H1 (cell line): Measurements from ENCODE around the gene SRSF3. TPM values are rescaled to one million over a fixed set of nuclear protein-coding genes. Genes with fewer than 3 reads are reported as not detected.

Experiments
- BCL11A ChIP-seq, 2 experiments: IDR thresholded peaks; one replicate each; pipeline ENCODE4 v1.6.1; 2011; ENCODE audit warnings: low read depth in 2 of 2, low read length in 2 of 2, mild to moderate bottlenecking in 2 of 2
- NANOG ChIP-seq: IDR thresholded peaks from 2 replicates; pipeline ENCODE4 v1.6.1; 2011; ENCODE audit warnings: low read length, low read depth, mild to moderate bottlenecking, inconsistent platforms; ENCODE audit not compliant: insufficient read depth, poor library complexity, severe bottlenecking
- SAP30 ChIP-seq: fragments of 300-600 bp; sonication (generic); IDR thresholded peaks from 2 replicates; pipeline ENCODE4 v1.7.1; 2012; ENCODE audit warnings: low read length, moderate library complexity, mild to moderate bottlenecking, inconsistent platforms; ENCODE audit not compliant: insufficient read depth, insufficient replicate concordance
- SIN3A ChIP-seq, 2 experiments: IDR thresholded peaks in 1 of 2; conservative IDR thresholded peaks in 1 of 2; 2 replicates each; pipeline ENCODE4 v1.6.1; 2011 to 2012; ENCODE audit warnings: low read length in 2 of 2, improper control_type of control experiment in 1 of 2, low read depth in 1 of 2, mild to moderate bottlenecking in 1 of 2
- SRF ChIP-seq: IDR thresholded peaks from 2 replicates; pipeline ENCODE4 v1.6.1; 2011; ENCODE audit warnings: mild to moderate bottlenecking, low read depth, low read length, moderate library complexity
- TBP ChIP-seq: IDR thresholded peaks from 2 replicates; pipeline ENCODE4 v1.6.1; 2011; ENCODE audit warnings: low read depth, low read length, improper control_type of control experiment
- polyA plus RNA-seq, 7 experiments: library from polyadenylated mRNA; depleted of rRNA in 3 of 7; stranded (reverse) in 5 of 7; unstranded in 2 of 7; fragments of >200 nt in 5 of 7; fragments of 200-250 nt in 2 of 7; gene quantifications; 1 replicate in 5 of 7; 2 replicates in 1 of 7; 4 replicates in 1 of 7; pipeline versions ENCODE4 v1.2.1 to v1.2.3, GENCODE V29; 2011 to 2013; ENCODE audit warnings: missing spikeins in 2 of 7, mixed read lengths in 2 of 7
- total RNA-seq: library from RNA; stranded (reverse); fragmentation: NEBNext Ultra II Directional; extraction: Animal tissue kit (Norgen Biotek cat#: 25700); gene quantifications from 2 replicates; pipeline ENCODE4 v1.2.1, GENCODE V29; 2021
- TF ChIP-seq, protein P1 (sequence below): fragments of 300-600 bp; sonication (generic); IDR thresholded peaks from 2 replicates; pipeline ENCODE4 v1.7.1; 2012; ENCODE audit warnings: low read length, moderate library complexity, mild to moderate bottlenecking, inconsistent platforms; ENCODE audit not compliant: insufficient replicate concordance
- TF ChIP-seq, protein P2 (sequence below): IDR thresholded peaks from 2 replicates; pipeline ENCODE4 v1.6.1; 2012; ENCODE audit warnings: inconsistent platforms
- TF ChIP-seq, protein P3 (sequence below): IDR thresholded peaks from 2 replicates; pipeline ENCODE4 v1.6.1; 2012; ENCODE audit warnings: inconsistent platforms

The SRSF3 gene
- total and polyA plus RNA-seq, 2 of the 8 experiments (the other 6 are each of a cell fraction or from before 2014, with no cell fraction given) = 471 to 689 TPM

GRCh38 chr6:36650848-36651478 is 56.8 kb downstream of the SRSF3 start (continued):
- TF ChIP-seq, protein P1, sequence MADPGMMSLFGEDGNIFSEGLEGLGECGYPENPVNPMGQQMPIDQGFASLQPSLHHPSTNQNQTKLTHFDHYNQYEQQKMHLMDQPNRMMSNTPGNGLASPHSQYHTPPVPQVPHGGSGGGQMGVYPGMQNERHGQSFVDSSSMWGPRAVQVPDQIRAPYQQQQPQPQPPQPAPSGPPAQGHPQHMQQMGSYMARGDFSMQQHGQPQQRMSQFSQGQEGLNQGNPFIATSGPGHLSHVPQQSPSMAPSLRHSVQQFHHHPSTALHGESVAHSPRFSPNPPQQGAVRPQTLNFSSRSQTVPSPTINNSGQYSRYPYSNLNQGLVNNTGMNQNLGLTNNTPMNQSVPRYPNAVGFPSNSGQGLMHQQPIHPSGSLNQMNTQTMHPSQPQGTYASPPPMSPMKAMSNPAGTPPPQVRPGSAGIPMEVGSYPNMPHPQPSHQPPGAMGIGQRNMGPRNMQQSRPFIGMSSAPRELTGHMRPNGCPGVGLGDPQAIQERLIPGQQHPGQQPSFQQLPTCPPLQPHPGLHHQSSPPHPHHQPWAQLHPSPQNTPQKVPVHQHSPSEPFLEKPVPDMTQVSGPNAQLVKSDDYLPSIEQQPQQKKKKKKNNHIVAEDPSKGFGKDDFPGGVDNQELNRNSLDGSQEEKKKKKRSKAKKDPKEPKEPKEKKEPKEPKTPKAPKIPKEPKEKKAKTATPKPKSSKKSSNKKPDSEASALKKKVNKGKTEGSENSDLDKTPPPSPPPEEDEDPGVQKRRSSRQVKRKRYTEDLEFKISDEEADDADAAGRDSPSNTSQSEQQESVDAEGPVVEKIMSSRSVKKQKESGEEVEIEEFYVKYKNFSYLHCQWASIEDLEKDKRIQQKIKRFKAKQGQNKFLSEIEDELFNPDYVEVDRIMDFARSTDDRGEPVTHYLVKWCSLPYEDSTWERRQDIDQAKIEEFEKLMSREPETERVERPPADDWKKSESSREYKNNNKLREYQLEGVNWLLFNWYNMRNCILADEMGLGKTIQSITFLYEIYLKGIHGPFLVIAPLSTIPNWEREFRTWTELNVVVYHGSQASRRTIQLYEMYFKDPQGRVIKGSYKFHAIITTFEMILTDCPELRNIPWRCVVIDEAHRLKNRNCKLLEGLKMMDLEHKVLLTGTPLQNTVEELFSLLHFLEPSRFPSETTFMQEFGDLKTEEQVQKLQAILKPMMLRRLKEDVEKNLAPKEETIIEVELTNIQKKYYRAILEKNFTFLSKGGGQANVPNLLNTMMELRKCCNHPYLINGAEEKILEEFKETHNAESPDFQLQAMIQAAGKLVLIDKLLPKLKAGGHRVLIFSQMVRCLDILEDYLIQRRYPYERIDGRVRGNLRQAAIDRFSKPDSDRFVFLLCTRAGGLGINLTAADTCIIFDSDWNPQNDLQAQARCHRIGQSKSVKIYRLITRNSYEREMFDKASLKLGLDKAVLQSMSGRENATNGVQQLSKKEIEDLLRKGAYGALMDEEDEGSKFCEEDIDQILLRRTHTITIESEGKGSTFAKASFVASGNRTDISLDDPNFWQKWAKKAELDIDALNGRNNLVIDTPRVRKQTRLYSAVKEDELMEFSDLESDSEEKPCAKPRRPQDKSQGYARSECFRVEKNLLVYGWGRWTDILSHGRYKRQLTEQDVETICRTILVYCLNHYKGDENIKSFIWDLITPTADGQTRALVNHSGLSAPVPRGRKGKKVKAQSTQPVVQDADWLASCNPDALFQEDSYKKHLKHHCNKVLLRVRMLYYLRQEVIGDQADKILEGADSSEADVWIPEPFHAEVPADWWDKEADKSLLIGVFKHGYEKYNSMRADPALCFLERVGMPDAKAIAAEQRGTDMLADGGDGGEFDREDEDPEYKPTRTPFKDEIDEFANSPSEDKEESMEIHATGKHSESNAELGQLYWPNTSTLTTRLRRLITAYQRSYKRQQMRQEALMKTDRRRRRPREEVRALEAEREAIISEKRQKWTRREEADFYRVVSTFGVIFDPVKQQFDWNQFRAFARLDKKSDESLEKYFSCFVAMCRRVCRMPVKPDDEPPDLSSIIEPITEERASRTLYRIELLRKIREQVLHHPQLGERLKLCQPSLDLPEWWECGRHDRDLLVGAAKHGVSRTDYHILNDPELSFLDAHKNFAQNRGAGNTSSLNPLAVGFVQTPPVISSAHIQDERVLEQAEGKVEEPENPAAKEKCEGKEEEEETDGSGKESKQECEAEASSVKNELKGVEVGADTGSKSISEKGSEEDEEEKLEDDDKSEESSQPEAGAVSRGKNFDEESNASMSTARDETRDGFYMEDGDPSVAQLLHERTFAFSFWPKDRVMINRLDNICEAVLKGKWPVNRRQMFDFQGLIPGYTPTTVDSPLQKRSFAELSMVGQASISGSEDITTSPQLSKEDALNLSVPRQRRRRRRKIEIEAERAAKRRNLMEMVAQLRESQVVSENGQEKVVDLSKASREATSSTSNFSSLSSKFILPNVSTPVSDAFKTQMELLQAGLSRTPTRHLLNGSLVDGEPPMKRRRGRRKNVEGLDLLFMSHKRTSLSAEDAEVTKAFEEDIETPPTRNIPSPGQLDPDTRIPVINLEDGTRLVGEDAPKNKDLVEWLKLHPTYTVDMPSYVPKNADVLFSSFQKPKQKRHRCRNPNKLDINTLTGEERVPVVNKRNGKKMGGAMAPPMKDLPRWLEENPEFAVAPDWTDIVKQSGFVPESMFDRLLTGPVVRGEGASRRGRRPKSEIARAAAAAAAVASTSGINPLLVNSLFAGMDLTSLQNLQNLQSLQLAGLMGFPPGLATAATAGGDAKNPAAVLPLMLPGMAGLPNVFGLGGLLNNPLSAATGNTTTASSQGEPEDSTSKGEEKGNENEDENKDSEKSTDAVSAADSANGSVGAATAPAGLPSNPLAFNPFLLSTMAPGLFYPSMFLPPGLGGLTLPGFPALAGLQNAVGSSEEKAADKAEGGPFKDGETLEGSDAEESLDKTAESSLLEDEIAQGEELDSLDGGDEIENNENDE = no peak
- TF ChIP-seq, protein P2, sequence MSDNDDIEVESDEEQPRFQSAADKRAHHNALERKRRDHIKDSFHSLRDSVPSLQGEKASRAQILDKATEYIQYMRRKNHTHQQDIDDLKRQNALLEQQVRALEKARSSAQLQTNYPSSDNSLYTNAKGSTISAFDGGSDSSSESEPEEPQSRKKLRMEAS = no peak
- TF ChIP-seq NANOG (no peak), TBP (no peak), SAP30 (no peak), SIN3A (conservative IDR thresholded peaks at IDR 0.05 in 1 of 2, IDR thresholded peaks at IDR 0.05 in 1 of 2; ENCODE audit: low read depth in 1 of 2, low read length in 2 of 2) (no peak), SRF (no peak), BCL11A (IDR thresholded peaks at IDR 0.05; ENCODE audit: low read depth in 2 of 2, low read length in 2 of 2) (no peak)
- TF ChIP-seq, protein P3, sequence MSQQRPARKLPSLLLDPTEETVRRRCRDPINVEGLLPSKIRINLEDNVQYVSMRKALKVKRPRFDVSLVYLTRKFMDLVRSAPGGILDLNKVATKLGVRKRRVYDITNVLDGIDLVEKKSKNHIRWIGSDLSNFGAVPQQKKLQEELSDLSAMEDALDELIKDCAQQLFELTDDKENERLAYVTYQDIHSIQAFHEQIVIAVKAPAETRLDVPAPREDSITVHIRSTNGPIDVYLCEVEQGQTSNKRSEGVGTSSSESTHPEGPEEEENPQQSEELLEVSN = no peak
